T-helper 1 cell (primary cell): ENCODE results near the gene TEX14.
"Not testable (repeated sequence)": the region's sequence is repeated elsewhere in the genome, so short reads cannot be mapped to it uniquely, and the experiment has no call there.

Experiments used
- DNase-seq, 5 donors: peaks; one replicate each; pipeline ENCODE4 v3.0.0-alpha.2; 2012 to 2020
- total RNA-seq, 4 donors: gene quantifications; one replicate each; lab custom pipeline; 2026; lab: John Stamatoyannopoulos, UW

TEX14 gene
- 9.2 to 57.5 (median 20.0) reads per million in 4 donors for total RNA-seq

DNA sequence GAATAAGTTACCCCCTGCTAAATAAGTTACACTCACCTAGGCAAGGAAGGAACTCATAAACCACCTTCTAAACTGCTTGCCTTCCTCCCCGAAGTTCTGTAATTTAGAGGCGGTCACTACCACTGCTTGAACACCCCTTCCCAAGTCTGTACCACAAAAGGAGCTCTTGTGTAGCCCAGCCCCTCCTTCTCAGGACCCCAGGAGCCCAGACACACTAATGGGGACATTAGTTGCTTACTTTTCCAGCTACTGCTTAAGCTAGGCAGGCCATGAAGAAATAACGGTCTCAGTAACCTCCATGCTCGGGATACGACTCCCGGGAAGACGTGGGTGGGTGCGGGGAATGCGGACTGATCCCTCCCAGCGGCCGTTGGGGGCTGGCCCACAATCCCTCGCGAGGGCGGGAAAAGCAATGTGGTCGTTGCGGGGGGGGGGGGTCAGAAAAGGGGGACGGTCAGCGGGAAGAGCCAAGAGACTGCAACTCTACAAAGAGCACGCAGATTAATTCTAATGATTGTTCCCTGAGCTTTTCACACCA, at the start of gene TEX14:
TEX14 (minus strand) TSS at position 345 of the 538 bp plus-strand sequence. CDS start 40,044 bp downstream, outside the sequence.
- DNase-seq, result no peak

DNA sequence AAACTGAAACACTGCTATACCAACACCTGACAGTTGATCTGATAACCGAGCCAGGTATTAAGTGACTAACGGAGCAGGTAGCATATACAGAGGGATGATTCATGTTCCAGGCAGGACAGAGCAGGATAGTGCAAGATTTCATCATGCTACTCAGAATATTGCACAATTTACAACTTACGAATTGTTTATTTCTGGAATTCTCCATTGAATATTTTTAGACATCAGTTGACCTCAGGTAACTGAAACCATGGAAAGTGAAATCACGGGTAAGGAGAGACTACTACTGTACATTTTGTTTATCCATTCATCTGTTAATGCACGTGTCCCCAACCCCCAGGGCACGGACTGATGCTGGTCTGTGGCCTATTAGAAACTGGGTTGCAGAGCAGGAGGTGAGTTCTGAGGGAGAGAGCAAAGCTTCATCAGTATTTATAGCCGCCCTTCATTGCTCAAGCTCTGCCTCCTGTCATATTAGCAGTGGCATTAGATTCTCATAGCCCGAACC, 49.3 kb upstream of the TEX14 start:
- no peak for DNase-seq

DNA sequence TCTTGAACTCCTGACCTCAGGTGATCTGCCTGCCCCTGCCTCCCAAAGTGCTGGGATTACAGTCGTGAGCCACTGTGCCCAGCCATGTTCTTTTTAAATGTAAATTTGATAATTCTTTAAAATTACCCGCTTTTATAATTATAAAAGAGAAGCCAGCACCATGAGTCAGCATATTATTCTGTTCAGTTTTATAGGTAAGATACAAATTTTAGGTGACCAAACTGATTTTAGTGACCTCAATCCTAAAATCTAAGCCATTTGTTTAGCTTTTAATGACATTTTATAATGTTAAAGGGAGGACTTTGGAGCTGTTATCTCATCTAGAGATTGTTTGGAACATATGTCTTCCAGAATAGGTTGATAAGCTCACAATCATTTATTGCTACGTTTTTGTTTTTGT, 43.0 kb upstream of the TEX14 start:
- DNase-seq, result no peak

DNA sequence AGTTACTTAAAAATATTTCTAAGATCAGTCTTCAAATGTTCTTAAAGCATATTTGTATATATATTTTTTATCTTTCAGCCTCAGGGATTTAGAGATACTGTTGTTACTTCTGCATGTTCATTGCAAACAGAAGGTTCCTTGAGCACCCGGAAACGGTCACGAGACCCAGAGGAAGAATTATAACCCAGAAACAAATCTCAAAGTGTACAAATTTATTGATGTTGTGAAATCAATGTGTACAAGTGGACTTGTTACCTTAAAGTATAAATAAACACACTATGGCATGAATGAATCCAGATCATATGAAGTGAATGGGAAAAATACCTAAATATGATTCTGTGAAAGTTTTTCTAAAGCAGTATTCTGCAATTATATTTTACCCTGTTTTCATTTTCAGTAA, 42.2 kb upstream of the TEX14 start:
- DNase-seq, result no peak

- DNase-seq, result no peak
Measured at GRCh38 chr17:58730937-58731336, 39.1 kb upstream of the TEX14 start.

DNA sequence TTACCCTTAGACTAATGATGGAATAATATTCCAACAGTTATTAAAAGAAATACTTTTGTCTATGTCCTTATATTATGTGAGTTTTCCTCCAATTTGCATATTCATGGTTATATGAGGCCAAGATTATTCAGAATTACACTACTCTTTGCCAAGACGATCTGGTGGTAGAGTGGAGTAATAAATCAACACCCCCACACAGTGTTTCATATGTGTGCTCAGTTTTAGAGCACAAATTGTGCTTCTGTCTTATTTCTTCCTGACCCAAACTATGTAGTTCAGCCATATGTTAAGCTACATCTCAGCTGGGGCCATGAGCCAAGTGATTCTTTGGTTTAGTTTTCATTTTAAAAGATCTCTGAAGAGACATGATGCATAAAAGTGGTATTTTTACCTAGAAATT, 37.0 kb upstream of the TEX14 start:
- DNase-seq, result no peak

DNA sequence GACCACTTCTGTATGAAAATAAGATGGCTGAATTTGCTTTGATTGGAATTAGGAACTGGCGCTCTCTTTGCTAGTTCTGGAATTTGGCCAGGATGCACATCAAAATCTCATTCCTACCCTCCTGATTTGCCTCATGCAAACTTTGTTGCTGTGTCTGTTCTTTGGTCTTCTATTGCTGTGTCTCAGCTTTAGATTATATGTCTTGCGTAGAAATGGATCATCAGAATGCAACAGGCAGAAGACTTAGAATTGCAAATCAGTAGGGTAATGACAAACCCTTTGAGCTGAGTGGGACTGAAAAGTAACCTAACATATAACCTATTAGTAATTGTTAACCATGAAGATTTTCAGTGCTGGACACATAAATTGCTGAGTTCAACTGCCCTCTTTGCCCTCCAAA, 30.9 kb upstream of the TEX14 start:
- no peak for DNase-seq

- no peak for DNase-seq
Measured at GRCh38 chr17:58722274-58722673, 30.4 kb upstream of the TEX14 start.

- peak in 3 of 5 donors; percentile 13 to 39 (median 28) for DNase-seq
Measured at GRCh38 chr17:58710948-58711552, 19.2 kb upstream of the TEX14 start.

GRCh38 chr17:58706351-58707140, 14.7 kb upstream of the TEX14 start:
- peak in 1 of 5 donors; percentile 23 for DNase-seq

DNA sequence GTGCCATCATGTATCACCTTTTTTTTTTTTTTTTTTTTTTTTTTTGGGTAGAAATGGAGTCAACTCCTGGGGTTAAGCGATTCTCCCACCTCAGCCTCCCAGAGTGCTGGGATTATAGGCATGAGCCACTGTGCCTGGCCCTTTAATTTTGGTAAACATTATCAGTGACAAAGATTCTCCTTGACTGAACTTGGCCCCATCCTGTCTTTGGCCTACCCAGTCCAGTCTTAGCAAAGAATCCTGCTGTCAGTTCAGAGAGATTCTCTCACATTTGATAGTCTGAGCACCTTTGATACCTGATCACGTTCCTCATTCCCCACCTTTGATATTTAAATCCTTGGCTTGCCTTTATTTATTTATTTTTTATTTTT, 12.1 kb upstream of the TEX14 start:
- DNase-seq, result no peak

- peak in 1 of 5 donors; percentile 41 for DNase-seq
Measured at GRCh38 chr17:58703137-58703915, 11.5 kb upstream of the TEX14 start.

DNA sequence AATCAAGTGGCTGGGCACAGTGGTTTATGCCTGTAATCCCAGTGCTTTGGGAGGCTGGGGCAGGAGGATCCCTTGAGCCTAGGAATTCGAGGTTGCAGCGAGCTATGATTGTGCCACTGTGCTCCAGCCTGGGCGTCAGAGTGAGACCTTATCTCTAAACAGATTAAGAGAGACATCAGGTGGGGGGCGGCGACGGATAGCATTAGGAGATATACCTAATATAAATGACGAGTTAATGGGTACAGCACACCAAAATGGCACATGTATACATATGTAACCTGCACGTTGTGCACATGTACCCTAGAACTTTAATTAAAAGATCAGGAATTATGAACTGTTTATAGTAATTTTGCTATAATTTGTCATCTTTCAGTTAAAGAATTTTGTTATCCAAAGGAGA, 10.9 kb upstream of the TEX14 start:
- no peak for DNase-seq

DNA sequence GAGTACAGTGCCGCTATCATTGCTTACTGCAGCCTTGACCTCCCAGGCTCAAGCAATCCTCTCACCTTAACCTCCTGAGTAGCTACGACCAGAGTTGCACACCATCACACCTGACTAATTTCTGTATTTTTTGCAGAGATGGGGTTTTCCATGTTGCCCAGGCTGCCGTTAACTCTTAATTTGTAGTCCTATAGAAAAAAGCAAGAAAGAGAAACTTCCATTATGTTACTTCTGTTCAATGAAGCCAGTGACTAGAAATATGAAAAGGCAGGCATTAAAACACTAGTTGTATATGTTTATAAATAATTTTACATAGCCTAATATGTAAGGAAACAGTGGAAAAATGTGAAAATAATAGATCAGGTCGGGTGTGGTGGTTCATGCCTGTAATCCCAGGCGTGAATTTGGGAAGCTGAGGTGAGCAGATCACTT, 10.2 kb upstream of the TEX14 start:
- peak in 1 of 5 donors; percentile 72 for DNase-seq

GRCh38 chr17:58699771-58700170, 7.9 kb upstream of the TEX14 start:
- DNase-seq, result no peak

GRCh38 chr17:58694826-58695225, 3.0 kb upstream of the TEX14 start:
- DNase-seq, result no peak

DNA sequence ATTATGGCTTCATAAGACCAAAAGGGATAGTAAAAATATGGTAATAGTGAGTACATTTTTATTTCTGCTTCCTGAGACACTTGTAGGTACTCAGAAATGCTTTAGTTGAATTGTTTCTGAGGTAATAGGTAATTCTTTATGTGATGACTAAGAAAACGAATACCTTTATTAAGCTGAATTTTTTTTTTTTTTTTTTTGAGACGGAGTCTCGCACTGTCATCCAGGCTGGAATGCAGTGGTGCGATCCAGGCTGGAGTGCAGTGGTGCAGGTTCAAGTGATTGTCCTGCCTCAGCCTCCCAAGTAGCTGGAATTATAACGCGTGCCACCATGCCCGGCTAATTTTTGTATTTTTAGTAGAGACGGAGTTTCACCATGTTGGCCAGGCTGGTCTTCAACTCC, 2.5 kb upstream of the TEX14 start:
- no peak for DNase-seq

- DNase-seq, result no peak
Measured at GRCh38 chr17:58693751-58694150, 1.9 kb upstream of the TEX14 start.

DNA sequence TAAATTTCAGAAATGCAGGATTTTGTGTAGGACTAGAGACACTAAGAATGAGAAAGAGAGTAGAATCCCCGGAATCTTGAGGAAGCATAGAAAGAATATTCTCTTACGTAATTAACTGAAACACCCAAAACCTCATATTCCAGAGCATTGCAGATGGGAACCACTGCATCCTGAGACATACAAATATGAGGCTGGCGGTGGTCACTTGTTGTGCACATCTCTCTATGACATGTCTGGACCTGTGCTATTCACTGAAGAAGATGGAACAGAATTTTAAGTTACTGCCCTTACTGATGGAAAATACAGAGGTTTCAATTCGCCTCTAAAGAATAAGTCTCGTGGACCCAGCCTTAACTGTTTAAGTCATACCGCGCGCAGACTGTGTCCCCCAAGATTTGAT, 1.4 kb upstream of the TEX14 start:
- DNase-seq, result no peak

- DNase-seq, result peak; percentile 58 to 94 (median 72)
Measured at GRCh38 chr17:58692239-58693055, 602 bp upstream of the TEX14 start, which contains the start of gene RAD51C. Gene RAD51C, plus strand, starts transcription at chr17:58692602. Its CDS starts 42 bp downstream, at chr17:58692644.

DNA sequence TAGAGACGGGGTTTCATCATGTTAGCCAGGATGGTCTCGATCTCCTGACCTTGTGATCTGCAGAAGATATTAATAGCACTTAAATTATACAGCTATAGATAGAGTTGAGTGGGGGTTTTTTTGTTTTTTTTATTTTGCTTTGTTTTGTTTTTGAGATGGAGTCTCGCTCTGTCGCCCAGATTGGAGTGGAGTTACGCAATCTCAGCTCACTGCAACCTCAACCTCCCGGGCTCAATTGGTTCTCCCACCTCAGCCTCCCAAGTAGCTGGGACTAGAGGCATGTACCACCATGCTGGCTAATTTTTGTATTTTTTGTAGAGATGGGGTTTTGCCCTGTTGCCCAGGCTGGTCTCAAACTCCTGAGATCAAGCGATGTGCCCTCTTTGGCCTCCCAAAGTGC, 1.8 kb downstream of the TEX14 start:
- DNase-seq, result not testable (repeated sequence)

DNA sequence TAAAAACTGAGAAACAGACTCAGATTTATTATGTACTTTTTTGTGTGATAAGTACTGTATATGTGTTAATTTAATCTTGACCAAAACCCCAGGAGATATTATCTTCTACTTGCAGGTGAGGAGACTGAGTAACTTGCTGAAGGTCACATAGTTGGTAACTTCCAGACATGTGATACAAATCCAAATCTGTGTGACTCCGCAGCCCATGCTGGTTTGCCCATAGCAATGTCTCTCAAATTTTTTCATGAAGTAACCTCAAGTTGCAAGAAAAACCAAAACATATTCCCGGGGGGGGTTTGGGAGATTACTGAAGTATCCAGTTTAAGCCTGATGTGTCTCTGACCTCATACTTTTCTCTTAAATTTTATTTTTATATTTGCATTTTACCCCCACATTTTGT, 3.3 kb downstream of the TEX14 start:
- no peak for DNase-seq
